GM19023 (cell line): ENCODE results near the gene CARD19.

Source experiments
- ATAC-seq: cut with Tn5 transposase; IDR thresholded peaks from one replicate; pipeline ENCODE4 v1.9.1; 2021; ENCODE audit warnings: mild to moderate bottlenecking, moderate library complexity; ENCODE audit not compliant: unreplicated experiment

Gene CARD19

DNA sequence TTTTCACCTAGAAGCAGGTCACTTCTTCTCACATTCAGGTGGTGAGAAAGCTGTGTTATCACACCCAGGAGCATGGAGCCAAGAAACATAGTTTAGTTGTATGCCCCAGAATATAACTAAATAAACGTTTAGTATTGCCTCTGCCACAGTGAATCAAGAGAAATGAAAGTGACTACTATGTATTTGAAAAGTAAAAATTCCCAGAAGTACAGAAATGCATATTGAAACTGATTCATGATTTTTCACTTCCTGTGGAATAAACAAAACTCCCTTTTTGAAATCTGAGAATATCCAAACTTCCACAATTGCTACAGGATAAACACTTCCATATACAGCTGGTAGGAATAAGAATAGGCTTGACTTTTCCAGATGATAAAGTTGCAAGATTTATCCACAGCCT is 53.3 kb downstream of the CARD19 start:
- ATAC-seq, result no peak

DNA sequence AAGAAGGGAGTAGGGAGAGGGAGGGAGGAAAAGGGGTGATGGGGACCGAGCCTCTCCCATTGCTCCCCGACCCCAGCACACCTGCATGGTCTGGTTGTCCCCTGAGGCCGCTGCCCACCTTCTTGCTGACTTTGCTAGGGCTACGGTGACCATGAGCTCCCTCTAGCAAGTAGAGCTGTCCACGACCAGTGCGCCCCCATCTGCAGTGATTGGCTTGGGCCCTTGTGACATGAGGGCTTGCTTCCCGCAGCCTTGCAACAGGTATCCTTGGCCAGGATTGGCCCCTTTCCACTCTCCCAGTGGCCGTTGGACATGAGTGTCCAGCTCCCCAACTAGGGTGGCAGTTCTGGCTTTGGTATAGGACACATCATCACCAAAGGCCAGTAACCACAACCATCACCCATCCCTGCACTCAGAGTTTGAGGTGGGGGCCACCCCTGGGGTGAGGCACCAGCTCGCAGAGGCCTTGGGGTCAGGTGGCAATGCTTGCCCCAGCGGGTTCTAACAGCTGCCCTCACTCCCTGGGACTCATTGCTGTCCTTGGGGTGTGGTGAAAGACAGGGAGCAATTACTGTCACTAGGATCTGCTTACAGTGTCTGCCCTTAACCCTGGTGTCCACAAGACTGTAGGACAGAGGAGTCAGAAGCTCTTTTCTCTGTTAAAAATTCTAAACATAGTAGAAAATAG is 55.2 kb downstream of the CARD19 start:
- no peak for ATAC-seq

DNA sequence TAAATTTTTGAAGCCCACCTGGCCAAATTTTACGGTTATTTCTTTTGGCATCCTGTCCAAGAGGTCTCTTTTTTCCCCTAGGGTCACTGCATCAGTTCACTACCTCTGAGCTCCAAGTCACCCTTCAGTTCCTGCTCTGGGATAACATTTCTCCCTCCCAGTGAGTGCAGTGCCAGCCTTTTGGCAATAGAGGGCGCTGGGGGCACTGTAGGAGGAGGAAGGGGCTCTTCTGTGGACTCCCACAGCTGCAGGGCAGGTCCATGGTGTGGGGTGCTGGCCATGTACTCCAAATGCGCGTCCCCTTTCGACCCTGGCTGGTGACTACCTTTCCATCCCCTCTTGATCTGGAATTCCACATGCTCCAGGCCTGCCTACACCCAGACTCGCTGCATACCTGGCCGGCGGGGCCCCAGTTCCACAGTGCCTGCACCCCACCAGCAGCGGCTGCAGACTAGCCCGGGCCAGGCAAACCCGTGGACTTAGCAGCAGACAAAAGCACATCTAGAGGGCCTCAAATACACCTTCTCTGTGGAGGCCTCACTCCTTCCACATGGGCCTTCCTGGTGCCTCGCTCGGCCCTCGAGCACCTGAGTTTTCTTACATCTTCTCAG is 58.4 kb downstream of the CARD19 start:
- ATAC-seq, result no peak

DNA sequence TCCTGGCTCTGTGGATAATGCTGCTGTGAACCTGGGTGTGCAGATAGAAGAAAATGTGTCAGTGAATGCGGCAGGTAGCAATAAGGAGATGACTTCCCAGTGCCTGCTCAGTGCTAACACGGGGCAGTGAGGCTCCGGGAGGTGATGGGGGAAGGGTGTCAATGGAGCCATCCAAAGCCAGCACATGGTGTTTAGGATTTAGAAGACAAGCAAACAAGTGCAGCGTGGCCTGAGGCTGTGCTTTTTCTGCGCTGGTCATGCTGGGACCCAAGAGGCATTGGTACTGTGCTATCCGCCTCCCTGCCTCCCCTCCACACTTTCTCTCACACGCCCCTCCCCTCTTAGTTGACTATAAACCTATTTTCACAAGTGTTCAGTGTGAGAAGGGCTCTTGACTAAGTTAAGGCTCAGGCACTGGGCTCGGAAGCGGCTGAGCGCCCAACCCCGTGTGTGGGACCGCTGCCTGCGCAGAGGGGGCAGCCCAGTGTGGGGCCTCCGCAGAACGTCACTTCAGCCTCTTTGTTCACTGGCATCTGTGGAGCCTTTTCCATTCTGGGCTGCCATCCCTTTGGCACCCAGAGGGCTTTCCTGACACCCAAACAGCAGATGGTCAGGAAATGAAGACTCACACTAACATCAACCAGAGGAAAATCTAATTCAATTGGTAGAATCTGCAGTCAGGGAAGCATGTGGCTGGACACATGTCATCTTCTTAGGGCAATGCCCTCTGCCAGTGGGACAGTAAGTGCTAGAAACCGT is 59.9 kb downstream of the CARD19 start:
- no peak for ATAC-seq

DNA sequence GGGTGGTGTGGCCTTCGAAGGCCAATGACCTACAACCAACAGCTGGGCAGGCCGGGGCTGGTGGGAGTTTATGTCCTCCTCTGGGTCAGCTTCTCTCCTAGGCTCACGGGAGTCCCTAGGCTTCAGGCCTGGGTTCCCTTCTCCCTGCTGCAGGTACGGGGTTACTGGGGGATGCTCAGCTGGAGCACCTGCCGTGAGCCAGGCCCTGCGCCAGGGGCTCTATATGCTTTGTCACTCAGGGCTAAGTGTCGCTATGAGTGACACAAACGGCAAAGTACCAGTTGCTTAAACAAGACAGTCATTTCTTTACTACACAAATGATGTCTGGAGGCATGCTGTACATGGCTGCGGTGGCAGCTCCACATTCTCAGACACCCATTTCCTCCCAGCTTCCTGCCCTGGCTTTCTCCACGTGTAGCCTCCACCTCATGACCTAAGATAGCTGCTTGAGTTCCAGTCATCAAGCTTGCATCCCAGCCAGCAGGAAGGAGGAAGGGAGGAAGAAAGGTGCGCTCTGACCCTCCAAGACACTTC is 60.5 kb downstream of the CARD19 start:
- peak; percentile 45 for ATAC-seq

DNA sequence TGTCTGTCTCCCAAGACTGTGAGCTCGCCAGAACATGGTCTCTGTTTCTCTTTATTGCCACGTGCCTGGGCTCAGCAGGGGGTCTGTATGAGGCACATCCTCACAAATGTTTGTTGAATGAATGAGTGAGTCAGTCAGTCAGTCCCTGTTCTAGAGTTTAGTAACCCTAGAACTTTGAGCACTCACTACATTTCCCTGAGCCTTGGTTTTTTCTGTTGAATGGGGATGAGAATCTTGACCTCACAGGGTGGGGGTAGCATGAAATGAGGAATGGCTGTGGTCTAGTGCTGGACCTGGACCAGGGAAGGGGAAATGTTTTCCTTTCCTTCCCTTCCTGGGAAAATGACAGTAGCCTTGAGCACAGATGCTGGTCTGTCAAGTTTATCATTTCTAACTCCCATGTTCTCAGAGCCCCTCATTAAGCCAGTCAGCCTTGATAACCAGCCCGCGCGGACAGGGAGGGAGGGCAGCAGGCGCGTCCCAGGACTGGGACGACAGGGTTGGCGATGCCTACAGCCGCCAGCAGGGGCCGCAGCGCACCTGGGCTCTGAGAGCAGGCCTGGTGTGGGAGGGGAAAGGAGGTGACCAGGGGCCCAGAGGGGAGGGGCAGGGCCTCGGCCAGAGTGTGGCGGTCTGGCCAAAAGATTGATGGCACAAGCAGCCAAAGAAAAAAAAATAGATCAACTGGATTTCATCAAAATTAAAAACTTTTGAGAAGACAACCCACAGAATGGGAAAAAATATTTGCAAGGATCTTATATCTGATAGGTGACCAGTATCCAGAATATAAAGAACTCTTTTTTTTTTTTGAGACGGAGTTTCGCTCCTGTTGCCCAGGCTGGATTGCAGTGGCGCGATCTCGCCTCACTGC is 63.8 kb downstream of the CARD19 start:
- ATAC-seq, result peak; percentile 89

DNA sequence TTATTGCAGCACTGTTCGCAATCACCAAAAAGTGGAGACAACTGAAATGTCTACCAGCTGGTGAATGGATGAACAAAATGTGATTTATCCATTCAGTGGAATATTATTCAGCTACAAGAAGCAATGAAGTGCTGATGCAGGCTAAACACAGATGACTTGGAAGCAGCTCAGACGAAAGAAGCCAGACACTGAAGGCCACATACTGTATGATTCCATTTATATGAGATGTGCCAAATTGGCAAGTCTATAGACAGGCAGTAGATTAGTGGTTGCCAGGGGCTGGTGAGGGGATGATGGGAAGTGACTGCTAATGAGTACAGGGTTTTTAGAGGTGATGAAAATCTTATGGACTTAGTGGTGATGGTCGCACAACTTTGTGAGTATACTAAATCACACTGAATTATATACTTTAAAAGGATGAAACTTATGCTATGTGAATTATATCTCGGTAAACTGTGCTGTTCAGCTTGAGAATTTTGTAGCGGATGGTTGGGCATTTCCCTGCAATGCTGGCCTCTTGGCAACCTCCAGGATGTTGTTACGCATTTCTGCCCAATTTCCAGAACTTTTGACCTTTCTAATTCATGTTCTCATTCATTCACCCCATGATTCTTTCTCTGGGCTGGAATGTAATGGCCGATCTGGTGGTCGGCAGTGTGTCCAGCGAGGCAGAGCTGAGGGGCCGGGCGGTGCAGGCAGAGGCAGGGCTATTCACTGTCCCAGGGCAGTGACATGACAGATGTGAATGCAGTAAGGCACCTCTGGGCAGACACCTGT is 66.0 kb downstream of the CARD19 start:
- no peak for ATAC-seq
